OCI-LY3 (cell line): ENCODE results near the gene GSX2.

Experiments
- EZH2phosphoT487 ChIP-seq: fragments of 200-600 bp; shearing (Covaris generic); IDR thresholded peaks from 2 replicates; pipeline ENCODE4 v1.6.1; 2018; ENCODE audit warnings: antibody characterized with exemption, mixed run types, low read depth
- TF ChIP-seq, protein P1 (sequence below): fragments of 200-600, 300-600 bp; sonication (generic); IDR thresholded peaks from 2 replicates; pipeline ENCODE4 v1.5.1; 2014; ENCODE audit warnings: antibody characterized with exemption, low read length, low read depth

DNA sequence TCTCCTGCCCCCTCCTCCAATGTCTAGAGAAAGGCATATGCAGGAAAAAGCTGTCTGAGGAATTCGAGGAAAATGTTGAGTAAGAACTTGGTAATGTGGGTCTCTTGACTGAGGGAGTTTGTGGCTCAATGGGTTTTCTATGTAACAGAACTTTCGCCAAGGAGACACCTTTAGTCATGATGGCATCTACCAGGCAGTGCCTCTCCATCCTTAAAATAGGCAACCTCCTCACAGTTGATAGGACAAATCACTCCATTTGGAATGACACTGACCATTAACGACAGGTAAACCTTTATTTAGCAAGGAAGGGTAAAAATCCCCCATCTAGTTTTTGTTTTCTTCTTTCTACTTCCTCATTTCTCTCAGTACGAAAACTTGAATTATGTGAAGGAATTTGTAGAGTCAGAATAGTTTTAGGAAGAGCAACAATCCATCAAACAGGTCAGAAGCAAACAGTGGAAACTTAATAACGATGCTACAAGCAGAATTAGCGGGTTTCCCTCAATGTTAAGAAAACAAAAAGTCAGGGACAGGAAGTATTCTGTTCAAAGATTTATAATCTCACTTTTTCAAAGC lies 2.7 kb downstream of the GSX2 start:
- TF ChIP-seq, protein P1, sequence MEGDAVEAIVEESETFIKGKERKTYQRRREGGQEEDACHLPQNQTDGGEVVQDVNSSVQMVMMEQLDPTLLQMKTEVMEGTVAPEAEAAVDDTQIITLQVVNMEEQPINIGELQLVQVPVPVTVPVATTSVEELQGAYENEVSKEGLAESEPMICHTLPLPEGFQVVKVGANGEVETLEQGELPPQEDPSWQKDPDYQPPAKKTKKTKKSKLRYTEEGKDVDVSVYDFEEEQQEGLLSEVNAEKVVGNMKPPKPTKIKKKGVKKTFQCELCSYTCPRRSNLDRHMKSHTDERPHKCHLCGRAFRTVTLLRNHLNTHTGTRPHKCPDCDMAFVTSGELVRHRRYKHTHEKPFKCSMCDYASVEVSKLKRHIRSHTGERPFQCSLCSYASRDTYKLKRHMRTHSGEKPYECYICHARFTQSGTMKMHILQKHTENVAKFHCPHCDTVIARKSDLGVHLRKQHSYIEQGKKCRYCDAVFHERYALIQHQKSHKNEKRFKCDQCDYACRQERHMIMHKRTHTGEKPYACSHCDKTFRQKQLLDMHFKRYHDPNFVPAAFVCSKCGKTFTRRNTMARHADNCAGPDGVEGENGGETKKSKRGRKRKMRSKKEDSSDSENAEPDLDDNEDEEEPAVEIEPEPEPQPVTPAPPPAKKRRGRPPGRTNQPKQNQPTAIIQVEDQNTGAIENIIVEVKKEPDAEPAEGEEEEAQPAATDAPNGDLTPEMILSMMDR: no peak
- TF ChIP-seq EZH2phosphoT487: no peak
